ENCODE results near the gene C1QL4. TPM values are rescaled to one million over a fixed set of nuclear protein-coding genes. Genes with fewer than 3 reads are reported as not detected.

Gene C1QL4
- polyA plus RNA-seq, 2 donors: not detected

DNA sequence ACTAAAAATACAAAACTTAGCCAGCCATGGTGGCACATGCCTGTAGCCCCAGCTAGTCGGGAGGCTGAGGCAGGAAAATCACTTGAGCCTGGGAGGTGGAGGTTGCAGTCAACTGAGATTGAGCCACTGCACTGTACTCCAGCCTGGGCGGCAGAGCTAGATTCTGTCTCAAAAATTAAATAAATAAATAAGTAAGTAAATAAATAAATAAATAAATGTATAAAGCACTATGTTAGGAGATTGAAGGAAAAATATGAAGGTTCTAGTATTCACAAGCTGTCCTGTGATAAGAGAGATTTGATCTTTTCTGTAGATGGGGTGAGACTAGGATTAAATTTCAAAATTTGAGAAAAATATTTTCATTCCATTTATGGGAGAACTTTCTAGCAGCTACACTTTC is 15.4 kb upstream of the C1QL4 start:
- Histone ChIP-seq H3K4me1 (ENCODE audit: control insufficient read depth in 2 of 2, insufficient read depth in 2 of 2, low read length in 1 of 2) (peaks cover under 1 to 6% of the 10 kb centered on the region in 2 donors), H3K9me3 (ENCODE audit: control insufficient read depth in 2 of 2, insufficient read depth in 1 of 2, low read depth in 1 of 2, low read length in 1 of 2) (no peaks in the 10 kb centered on the region), H3K36me3 (ENCODE audit: control insufficient read depth in 2 of 2, insufficient read depth in 2 of 2, low read length in 1 of 2) (no peaks in the 10 kb centered on the region), H3K27ac (ENCODE audit: low read depth in 2 of 2, low read length in 1 of 2) (no peak overlapping the region), H3K27me3 (ENCODE audit: control insufficient read depth in 1 of 2, insufficient read depth in 2 of 2, low read length in 2 of 2) (no peaks in the 10 kb centered on the region), H3K4me3 (ENCODE audit: low read depth in 1 of 2, low read length in 2 of 2) (no peak overlapping the region)
- 67 to 81% methylated on average over 2 of the region's 2 CpGs for WGBS, 2 donors

DNA sequence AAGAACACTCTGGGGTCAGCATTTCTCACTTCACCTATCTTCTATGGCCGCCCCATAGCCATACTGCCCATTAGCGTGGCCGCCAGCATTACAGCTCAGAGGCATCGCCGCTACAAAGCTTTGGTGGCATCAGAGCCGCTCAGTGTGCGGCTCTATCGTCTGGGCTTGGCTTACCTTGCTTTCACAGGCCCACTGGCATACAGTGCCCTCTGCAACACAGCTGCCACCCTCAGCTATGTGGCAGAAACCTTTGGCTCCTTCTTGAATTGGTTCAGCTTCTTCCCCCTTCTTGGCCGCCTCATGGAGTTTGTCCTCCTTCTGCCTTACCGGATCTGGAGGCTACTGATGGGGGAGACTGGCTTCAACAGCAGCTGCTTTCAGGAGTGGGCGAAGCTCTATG is 12.3 kb upstream of the C1QL4 start:
- no peak overlapping the region for H3K4me3 ChIP-seq (ENCODE audit: low read depth in 1 of 2, low read length in 2 of 2)
- H3K4me1 ChIP-seq (ENCODE audit: control insufficient read depth in 2 of 2, insufficient read depth in 2 of 2, low read length in 1 of 2): peaks cover 9 to 19% of the 10 kb centered on the region in 2 donors
- H3K27ac ChIP-seq (ENCODE audit: low read depth in 2 of 2, low read length in 1 of 2): no peak overlapping the region
- WGBS, 2 donors: 93 to 97% methylated on average over 11 of the region's 11 CpGs
- peaks cover 0 to 14% of the 10 kb centered on the region in 2 donors for H3K27me3 ChIP-seq (ENCODE audit: control insufficient read depth in 1 of 2, insufficient read depth in 2 of 2, low read length in 2 of 2)
- H3K36me3 ChIP-seq (ENCODE audit: control insufficient read depth in 2 of 2, insufficient read depth in 2 of 2, low read length in 1 of 2): no peaks in the 10 kb centered on the region
- no peaks in the 10 kb centered on the region for H3K9me3 ChIP-seq (ENCODE audit: control insufficient read depth in 2 of 2, insufficient read depth in 1 of 2, low read depth in 1 of 2, low read length in 1 of 2)

DNA sequence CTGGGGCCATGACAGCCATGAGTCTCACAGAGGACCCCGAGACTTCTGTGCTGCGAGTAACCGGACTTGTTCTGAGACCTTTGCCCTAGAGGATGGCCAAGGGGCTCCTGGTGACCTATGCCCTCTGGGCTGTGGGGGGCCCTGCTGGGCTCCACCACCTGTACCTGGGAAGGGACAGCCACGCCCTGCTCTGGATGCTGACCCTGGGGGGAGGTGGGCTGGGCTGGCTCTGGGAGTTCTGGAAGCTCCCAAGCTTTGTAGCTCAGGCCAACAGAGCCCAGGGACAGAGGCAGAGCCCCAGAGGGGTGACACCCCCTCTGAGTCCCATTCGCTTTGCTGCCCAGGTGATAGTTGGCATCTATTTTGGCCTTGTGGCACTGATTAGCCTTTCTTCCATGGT is 11.8 kb upstream of the C1QL4 start:
- H3K4me1 ChIP-seq (ENCODE audit: control insufficient read depth in 2 of 2, insufficient read depth in 2 of 2, low read length in 1 of 2): peaks cover 9 to 19% of the 10 kb centered on the region in 2 donors
- H3K27me3 ChIP-seq (ENCODE audit: control insufficient read depth in 1 of 2, insufficient read depth in 2 of 2, low read length in 2 of 2): peaks cover 0 to 19% of the 10 kb centered on the region in 2 donors
- H3K9me3 ChIP-seq (ENCODE audit: control insufficient read depth in 2 of 2, insufficient read depth in 1 of 2, low read depth in 1 of 2, low read length in 1 of 2): no peaks in the 10 kb centered on the region
- no peaks in the 10 kb centered on the region for H3K36me3 ChIP-seq (ENCODE audit: control insufficient read depth in 2 of 2, insufficient read depth in 2 of 2, low read length in 1 of 2)
- no peak overlapping the region for H3K4me3 ChIP-seq (ENCODE audit: low read depth in 1 of 2, low read length in 2 of 2)
- no peak overlapping the region for H3K27ac ChIP-seq (ENCODE audit: low read depth in 2 of 2, low read length in 1 of 2)
- 92 to 96% methylated on average over 5 of the region's 5 CpGs for WGBS, 2 donors

DNA sequence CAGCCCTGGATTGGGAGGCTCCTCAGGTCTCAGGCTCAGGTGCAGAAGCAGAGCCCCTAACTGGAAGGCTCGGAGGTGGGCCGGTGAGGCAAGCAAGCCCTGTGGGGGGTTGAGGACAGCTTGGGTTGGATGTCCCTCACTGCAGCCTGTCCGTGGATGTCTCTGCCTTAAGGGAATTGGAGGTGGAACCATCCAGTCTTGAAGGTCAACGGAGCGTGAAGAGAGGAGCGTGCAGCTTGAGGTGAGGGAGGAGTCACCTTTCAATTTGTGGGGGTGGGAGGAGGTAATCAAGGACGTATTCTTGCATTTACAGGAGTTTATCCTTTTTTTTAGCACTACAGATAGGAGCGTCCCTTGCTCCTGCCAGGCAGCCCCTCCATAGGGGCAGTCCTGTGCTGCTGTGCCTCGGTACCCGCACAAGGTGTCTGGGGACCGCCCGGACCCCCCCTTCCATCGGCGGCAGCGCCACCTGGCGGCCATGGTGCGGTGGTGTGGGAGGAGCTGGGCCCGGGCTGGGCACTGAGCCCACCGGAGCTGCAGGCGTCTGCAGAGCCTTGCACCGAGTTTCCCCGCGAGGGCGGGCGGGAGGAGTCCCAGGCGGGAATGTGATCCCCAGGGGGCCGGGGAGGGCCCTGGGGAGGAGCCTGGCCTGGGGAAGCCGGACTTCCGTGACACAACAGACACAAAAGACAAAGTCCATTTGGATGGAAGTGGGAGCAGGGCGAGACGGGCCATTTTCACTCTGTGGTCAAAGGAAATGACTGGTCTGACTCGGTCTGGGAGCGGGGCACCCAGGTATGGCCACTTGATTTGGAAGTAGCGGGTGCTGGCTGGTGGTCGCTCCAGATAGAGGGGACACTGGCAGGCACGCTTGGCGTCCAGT is 10.6 kb upstream of the C1QL4 start:
- Histone ChIP-seq H3K27me3 (ENCODE audit: control insufficient read depth in 1 of 2, insufficient read depth in 2 of 2, low read length in 2 of 2) (peaks cover 0 to 20% of the 10 kb centered on the region in 2 donors), H3K36me3 (ENCODE audit: control insufficient read depth in 2 of 2, insufficient read depth in 2 of 2, low read length in 1 of 2) (no peaks in the 10 kb centered on the region), H3K9me3 (ENCODE audit: control insufficient read depth in 2 of 2, insufficient read depth in 1 of 2, low read depth in 1 of 2, low read length in 1 of 2) (no peaks in the 10 kb centered on the region), H3K4me1 (ENCODE audit: control insufficient read depth in 2 of 2, insufficient read depth in 2 of 2, low read length in 1 of 2) (peaks cover 12 to 30% of the 10 kb centered on the region in 2 donors), H3K4me3 (ENCODE audit: low read depth in 1 of 2, low read length in 2 of 2) (peak overlapping the region; percentile 26 to 37), H3K27ac (ENCODE audit: low read depth in 2 of 2, low read length in 1 of 2) (no peak overlapping the region)
- WGBS, 2 donors: 10 to 12% methylated on average over 31 to 37 of the region's 37 CpGs

DNA sequence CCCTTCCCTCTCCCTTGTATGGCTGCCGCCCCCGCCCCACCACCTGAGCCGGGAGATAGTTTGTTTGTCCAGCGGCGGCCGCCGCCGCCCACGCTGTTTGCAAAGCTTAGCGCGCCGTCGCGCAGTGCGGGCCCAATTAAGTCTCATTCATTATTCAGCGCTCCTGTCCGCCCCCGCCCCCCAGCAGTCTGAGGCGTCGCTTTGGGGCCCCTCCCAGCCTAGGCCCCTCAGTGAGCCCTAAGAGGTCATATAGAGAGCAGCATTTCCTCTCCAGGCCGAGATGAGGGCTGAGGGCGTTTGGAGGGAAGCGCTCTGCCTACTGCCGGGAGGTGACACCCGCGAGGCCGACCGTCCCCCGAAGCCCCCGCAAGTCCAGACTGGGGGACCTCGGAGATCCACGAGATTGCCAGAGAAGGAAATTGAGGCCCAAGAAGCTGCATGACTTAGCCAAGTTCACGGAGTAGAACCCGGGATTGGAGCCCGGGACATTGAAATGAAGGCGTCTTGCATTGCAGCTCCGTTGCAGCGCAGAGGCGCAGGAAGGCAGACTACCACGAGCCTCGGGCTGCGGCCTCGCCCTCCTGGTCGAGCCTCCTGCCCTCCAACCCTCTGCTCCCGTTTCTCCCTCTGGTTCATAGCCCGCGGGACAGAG is 9.8 kb upstream of the C1QL4 start, which contains the start of gene DNAJC22:
Gene DNAJC22 (plus strand): TSS at position 230 of the 652 bp plus-strand sequence. CDS start 1,985 bp downstream, outside the sequence.
- peaks cover 0 to 20% of the 10 kb centered on the region in 2 donors for H3K27me3 ChIP-seq (ENCODE audit: control insufficient read depth in 1 of 2, insufficient read depth in 2 of 2, low read length in 2 of 2)
- WGBS, 2 donors: 2 to 3% methylated on average over 46 to 47 of the region's 47 CpGs
- peaks cover 12 to 33% of the 10 kb centered on the region in 2 donors for H3K4me1 ChIP-seq (ENCODE audit: control insufficient read depth in 2 of 2, insufficient read depth in 2 of 2, low read length in 1 of 2)
- peak within 1 kb of the TSS; percentile 26 to 37 for H3K4me3 ChIP-seq (ENCODE audit: low read depth in 1 of 2, low read length in 2 of 2)
- H3K9me3 ChIP-seq (ENCODE audit: control insufficient read depth in 2 of 2, insufficient read depth in 1 of 2, low read depth in 1 of 2, low read length in 1 of 2): no peaks in the 10 kb centered on the region
- H3K36me3 ChIP-seq (ENCODE audit: control insufficient read depth in 2 of 2, insufficient read depth in 2 of 2, low read length in 1 of 2): no peaks in the 10 kb centered on the region
- no peak within 1 kb of the TSS for H3K27ac ChIP-seq (ENCODE audit: low read depth in 2 of 2, low read length in 1 of 2)

DNA sequence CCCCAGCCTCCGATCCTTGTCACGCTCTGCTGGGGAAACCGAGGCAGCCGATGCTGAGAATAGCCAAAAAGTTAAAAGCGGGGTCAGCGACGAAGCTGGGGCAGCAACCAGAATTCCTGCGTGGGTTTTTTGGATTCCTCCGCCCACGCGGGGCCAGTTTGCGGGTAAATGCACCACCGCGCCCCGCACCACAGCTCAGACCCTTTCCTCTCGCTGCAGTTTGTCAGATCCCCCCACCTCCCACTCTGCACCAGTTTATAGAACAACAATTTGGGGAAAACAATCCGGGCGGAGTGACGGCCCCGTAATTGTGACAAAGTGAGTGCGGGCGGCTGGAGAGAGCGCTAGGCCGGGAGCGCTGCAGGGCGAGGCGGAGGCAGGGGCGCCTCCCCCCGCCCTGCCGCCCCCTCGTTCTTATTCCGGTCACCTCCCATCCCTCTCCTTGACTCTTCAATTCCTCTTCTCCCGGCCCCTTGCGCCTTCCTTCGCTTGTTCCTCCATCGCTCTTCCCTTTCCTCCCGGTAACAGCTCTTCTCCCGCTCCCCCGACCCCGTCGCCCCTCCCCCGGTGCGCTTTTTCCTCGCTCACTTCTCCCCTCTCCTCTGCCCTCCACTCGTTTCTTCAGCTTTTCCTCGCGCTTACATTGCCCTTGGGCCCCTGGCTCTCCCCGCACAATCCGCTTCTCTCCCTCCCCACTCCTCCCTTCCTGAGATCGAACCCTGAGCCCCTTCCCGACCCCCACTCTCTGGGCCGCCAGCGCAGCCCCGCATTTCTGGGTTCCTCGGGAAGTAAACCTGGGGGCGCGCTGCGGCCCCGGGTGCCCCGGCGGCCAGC is 9.1 kb upstream of the C1QL4 start:
- no peaks in the 10 kb centered on the region for H3K36me3 ChIP-seq (ENCODE audit: control insufficient read depth in 2 of 2, insufficient read depth in 2 of 2, low read length in 1 of 2)
- H3K9me3 ChIP-seq (ENCODE audit: control insufficient read depth in 2 of 2, insufficient read depth in 1 of 2, low read depth in 1 of 2, low read length in 1 of 2): no peaks in the 10 kb centered on the region
- H3K27me3 ChIP-seq (ENCODE audit: control insufficient read depth in 1 of 2, insufficient read depth in 2 of 2, low read length in 2 of 2): peaks cover 0 to 20% of the 10 kb centered on the region in 2 donors
- H3K27ac ChIP-seq (ENCODE audit: low read depth in 2 of 2, low read length in 1 of 2): no peak overlapping the region
- peak overlapping the region in 1 of 2 donors; percentile 37 for H3K4me3 ChIP-seq (ENCODE audit: low read depth in 1 of 2, low read length in 2 of 2)
- 3% methylated on average over 60 to 61 of the region's 61 CpGs for WGBS, 2 donors
- H3K4me1 ChIP-seq (ENCODE audit: control insufficient read depth in 2 of 2, insufficient read depth in 2 of 2, low read length in 1 of 2): peaks cover 12 to 33% of the 10 kb centered on the region in 2 donors

DNA sequence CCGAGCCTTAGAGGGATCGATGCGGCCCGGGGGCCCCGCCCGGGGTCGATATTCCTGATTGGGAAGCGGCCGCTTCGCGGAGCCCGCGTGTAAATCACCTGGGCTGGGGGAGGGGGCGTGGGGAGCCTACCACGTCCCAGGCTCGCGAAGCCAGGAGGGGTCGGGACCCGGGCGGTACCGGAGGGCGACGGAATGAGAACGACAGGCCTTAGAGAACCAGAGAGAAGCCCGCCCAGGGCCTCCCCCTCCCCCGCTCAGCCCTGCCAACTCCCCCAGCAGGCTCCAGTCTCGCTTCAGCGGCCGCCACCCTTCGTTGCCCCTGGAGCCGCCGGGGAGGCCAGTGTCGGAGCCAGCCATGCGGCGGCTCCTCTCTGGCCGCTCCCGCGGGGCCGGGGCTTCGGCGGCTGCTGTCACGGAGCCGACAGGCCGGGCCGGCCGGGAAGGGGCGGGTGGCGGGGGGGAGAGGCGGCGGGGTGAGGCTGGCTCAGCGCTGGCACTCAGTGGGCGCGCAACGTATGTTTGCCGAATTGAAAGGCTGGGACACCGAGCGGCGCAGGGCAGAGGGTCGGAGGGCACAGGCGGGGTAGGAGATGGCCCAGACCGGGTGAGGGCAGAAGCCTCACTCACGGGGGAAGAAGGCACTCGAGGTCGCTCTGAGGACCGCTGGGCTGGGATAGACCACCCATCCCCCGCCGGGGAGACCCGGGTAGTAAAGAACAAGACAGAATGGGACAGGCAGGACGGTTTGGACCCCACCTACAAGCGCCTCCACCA is 8.2 kb upstream of the C1QL4 start:
- H3K4me3 ChIP-seq (ENCODE audit: low read depth in 1 of 2, low read length in 2 of 2): peak overlapping the region in 1 of 2 donors; percentile 37
- H3K36me3 ChIP-seq (ENCODE audit: control insufficient read depth in 2 of 2, insufficient read depth in 2 of 2, low read length in 1 of 2): no peaks in the 10 kb centered on the region
- H3K27ac ChIP-seq (ENCODE audit: low read depth in 2 of 2, low read length in 1 of 2): no peak overlapping the region
- H3K9me3 ChIP-seq (ENCODE audit: control insufficient read depth in 2 of 2, insufficient read depth in 1 of 2, low read depth in 1 of 2, low read length in 1 of 2): no peaks in the 10 kb centered on the region
- peaks cover 12 to 33% of the 10 kb centered on the region in 2 donors for H3K4me1 ChIP-seq (ENCODE audit: control insufficient read depth in 2 of 2, insufficient read depth in 2 of 2, low read length in 1 of 2)
- 1% methylated on average over 70 of the region's 70 CpGs for WGBS, 2 donors
- peaks cover 0 to 20% of the 10 kb centered on the region in 2 donors for H3K27me3 ChIP-seq (ENCODE audit: control insufficient read depth in 1 of 2, insufficient read depth in 2 of 2, low read length in 2 of 2)

DNA sequence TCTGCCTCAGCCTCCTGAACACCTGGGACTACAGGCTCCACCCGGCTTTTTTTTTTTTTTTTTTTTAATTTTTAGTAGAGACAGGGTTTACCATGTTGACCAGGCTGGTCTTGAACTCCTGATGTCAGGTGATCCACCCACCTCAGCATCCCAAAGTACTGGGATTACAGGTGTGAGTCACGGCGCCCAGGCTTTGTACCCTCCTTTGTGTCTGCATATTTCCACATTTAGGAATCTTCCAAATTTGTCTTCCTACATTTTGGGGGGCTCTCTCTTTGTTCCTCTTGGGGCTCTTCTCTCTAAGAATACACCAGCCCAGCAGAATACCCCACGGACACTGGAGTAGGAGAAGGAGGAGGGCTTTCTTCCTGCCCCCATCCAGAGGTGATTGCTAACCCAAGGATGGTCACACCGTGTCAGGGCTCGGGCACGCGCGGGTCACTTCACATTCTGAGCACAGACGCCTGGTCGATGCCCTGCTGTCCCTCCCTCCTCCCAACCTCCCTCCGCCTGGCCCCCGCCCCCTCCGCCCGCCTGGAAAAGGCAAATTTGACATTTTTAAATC is 7.6 kb upstream of the C1QL4 start:
- H3K4me3 ChIP-seq (ENCODE audit: low read depth in 1 of 2, low read length in 2 of 2): no peak overlapping the region
- H3K36me3 ChIP-seq (ENCODE audit: control insufficient read depth in 2 of 2, insufficient read depth in 2 of 2, low read length in 1 of 2): no peaks in the 10 kb centered on the region
- WGBS, 2 donors: 14 to 18% methylated on average over 15 of the region's 15 CpGs
- peaks cover 12 to 33% of the 10 kb centered on the region in 2 donors for H3K4me1 ChIP-seq (ENCODE audit: control insufficient read depth in 2 of 2, insufficient read depth in 2 of 2, low read length in 1 of 2)
- H3K9me3 ChIP-seq (ENCODE audit: control insufficient read depth in 2 of 2, insufficient read depth in 1 of 2, low read depth in 1 of 2, low read length in 1 of 2): no peaks in the 10 kb centered on the region
- peaks cover 0 to 20% of the 10 kb centered on the region in 2 donors for H3K27me3 ChIP-seq (ENCODE audit: control insufficient read depth in 1 of 2, insufficient read depth in 2 of 2, low read length in 2 of 2)
- H3K27ac ChIP-seq (ENCODE audit: low read depth in 2 of 2, low read length in 1 of 2): no peak overlapping the region
